Tibial artery (tissue), 4 donors: Measurements from ENCODE around the gene ITIH3.
"Not testable (repeated sequence)": the region's sequence is repeated elsewhere in the genome, so short reads cannot be mapped to it uniquely, and the experiment has no call there.

Experiments
- DNase-seq, 2 donors: peaks; one replicate each; pipeline ENCODE4 v3.0.0-alpha.2; 2019
- H3K27ac ChIP-seq, 2 donors: fragments of 200-600 bp; sonication (generic) in 1 of 2; 1 replicate in 1 of 2; 2 replicates in 1 of 2; pipeline ENCODE4 v1.5.1; 2018 to 2019; ENCODE audit warnings: mild to moderate bottlenecking in 1 of 2
- H3K27me3 ChIP-seq, 2 donors: fragments of 200-600 bp; sonication (generic) in 1 of 2; one replicate each; pipeline versions ENCODE4 v1.5.1 to v1.6.0; 2016 to 2019
- H3K36me3 ChIP-seq, 3 donors: fragments of 200-600 bp; sonication (generic) in 2 of 3; one replicate each; pipeline ENCODE4 v1.5.1; 2016 to 2019; ENCODE audit warnings: mild to moderate bottlenecking in 2 of 3
- H3K4me1 ChIP-seq, 4 donors: fragments of 200-600 bp; sonication (generic) in 2 of 4; 1 replicate in 3 of 4; 2 replicates in 1 of 4; pipeline ENCODE4 v1.5.1; 2016 to 2019
- H3K4me3 ChIP-seq, 2 donors: fragments of 200-600 bp; sonication (generic) in 1 of 2; 1 replicate in 1 of 2; 2 replicates in 1 of 2; pipeline ENCODE4 v1.5.1; 2018 to 2019; ENCODE audit warnings: mild to moderate bottlenecking in 2 of 2
- H3K9me3 ChIP-seq, 3 donors: fragments of 200-600 bp; sonication (generic) in 1 of 3; one replicate each; pipeline ENCODE4 v1.5.1; 2016 to 2019
- intact Hi-C: fragments of 100-400 bp; cut with DNase I; formaldehyde crosslinking; loops from one replicate; pipeline ENCODE4 v1.15.0; 2023; ENCODE audit warnings: low total_unique reads
- TF ChIP-seq, protein P1 (sequence below), 2 experiments: fragments of 200-600 bp in 1 of 2; fragments of 450-650 bp in 1 of 2; IDR thresholded peaks; one replicate each; pipeline ENCODE4 v1.5.1; 2017 to 2019; ENCODE audit warnings: antibody characterized with exemption in 2 of 2, mild to moderate bottlenecking in 1 of 2, moderate library complexity in 1 of 2

The ITIH3 gene

DNA sequence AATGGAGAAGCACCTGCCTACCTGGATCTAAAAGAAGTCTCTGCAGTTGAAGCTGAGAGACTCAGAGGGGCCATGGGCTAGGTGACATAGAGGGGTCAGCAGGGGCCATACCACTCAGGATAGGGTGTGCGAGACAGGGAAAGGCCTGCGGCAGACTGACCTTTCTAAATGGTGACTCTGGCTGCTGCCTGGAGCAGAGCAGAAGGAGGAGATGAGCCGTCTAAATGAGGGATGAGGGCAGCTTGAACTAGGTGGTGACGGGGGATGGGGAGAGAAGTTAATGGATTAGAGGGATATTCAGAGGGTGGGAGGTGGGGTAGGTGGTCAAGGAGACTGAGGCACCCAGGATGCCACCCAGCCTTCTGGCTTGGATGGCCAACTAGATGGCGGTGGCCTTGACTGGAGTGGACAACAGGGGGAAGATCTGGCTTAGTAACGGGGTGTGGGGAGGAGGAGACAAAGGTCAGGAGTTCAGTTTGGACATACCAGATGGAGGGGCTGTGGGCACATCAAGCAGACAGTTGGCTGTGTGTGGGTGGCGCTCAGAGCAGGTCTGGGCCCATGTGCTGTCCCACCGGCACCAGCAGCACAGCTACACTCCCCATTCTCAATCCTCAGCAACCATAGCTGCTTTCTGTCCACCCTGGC, 20.4 kb upstream of the ITIH3 start:
- Histone ChIP-seq H3K4me3 (no peak overlapping the region), H3K27ac (no peak overlapping the region), H3K27me3 (no peaks in the 10 kb centered on the region), H3K36me3 (no peaks in the 10 kb centered on the region), H3K4me1 (peaks cover 0 to 15% (median 9%) of the 10 kb centered on the region in 4 donors), H3K9me3 (no peaks in the 10 kb centered on the region)
- intact Hi-C loops = loop anchor here (10.0 kb wide), 2 partner anchors 51 to 161 kb away; no protein-coding TSS in a partner anchor
- TF ChIP-seq, protein P1, sequence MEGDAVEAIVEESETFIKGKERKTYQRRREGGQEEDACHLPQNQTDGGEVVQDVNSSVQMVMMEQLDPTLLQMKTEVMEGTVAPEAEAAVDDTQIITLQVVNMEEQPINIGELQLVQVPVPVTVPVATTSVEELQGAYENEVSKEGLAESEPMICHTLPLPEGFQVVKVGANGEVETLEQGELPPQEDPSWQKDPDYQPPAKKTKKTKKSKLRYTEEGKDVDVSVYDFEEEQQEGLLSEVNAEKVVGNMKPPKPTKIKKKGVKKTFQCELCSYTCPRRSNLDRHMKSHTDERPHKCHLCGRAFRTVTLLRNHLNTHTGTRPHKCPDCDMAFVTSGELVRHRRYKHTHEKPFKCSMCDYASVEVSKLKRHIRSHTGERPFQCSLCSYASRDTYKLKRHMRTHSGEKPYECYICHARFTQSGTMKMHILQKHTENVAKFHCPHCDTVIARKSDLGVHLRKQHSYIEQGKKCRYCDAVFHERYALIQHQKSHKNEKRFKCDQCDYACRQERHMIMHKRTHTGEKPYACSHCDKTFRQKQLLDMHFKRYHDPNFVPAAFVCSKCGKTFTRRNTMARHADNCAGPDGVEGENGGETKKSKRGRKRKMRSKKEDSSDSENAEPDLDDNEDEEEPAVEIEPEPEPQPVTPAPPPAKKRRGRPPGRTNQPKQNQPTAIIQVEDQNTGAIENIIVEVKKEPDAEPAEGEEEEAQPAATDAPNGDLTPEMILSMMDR (IDR thresholded peaks at IDR 0.05) = no peak
- DNase-seq = no peak

DNA sequence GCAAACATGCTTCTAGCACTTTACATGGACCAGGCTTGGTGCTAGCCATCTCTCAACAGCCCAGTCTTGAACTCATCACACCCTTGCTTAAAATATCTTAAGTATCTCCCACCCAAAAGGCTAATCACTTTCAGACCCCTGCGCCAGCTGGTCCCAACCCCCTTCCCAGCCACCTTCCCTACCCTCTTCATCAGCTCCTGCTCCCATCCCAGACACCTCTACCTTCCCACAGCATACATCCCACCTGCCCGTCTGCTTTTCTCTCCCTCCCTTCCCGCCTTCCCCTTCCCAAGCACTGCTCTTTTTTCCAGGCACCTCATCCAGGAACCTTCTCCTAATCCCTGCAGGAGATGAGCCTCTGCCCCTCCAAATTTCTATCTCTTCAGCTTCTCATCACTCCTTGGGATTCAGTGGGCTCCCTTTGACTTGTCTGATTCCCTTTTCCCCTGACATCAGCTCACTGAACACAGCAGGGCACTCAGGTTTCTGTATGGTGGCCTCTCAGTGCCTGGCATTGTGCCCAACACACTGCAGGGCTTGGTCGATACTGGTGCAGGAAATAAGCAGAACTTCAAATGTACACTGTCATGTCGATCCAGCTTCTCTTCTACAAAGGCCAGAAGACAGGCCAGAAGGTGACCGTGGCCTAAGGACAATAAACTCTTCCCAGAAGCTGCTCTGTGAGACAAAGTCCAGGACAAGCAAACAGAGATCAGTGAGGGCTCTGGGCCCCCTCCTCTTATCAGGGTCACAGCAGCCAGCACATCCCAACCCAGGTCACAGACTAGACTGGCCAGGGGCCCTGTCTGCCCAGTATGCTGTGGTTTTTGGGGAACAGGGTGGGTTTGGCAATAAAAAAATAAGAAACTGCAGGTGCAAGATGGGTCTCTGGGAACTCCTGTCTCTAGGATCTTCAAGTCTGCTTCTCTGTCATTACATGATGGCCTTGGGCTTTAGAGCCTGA, 19.4 kb upstream of the ITIH3 start:
- H3K9me3 ChIP-seq = no peaks in the 10 kb centered on the region
- no peak overlapping the region for H3K4me3 ChIP-seq
- H3K27ac ChIP-seq = no peak overlapping the region
- peak in 1 of 2 donors; percentile 63 for DNase-seq
- TF ChIP-seq, protein P1 (IDR thresholded peaks at IDR 0.05) = no peak
- peaks cover 0 to 6% (median under 1%) of the 10 kb centered on the region in 4 donors for H3K4me1 ChIP-seq
- H3K36me3 ChIP-seq = no peaks in the 10 kb centered on the region
- H3K27me3 ChIP-seq = peaks cover 0 to 3% of the 10 kb centered on the region in 2 donors
- intact Hi-C loops = loop anchor here (10.0 kb wide), 2 partner anchors 50 to 160 kb away; no protein-coding TSS in a partner anchor

DNA sequence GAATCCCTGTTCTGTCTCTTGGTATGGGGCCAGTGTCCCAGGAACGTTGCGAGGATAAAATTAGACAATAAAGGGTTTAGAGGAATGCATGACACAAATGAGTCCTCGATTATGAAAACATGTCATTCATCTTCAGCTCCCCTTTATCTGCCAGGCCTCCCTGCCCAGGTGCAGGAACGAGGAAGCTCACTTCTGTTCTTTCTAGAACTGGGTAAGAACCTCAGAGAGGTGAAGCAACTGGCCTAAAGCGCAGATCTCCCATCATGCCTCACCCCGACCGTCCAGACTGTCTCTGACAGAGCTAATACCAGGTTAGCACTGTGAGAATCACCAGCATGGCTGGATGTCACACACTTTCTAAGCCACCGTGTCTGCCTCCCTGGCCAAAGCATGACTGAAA, 18.7 kb upstream of the ITIH3 start:
- H3K4me3 ChIP-seq = no peak overlapping the region

DNA sequence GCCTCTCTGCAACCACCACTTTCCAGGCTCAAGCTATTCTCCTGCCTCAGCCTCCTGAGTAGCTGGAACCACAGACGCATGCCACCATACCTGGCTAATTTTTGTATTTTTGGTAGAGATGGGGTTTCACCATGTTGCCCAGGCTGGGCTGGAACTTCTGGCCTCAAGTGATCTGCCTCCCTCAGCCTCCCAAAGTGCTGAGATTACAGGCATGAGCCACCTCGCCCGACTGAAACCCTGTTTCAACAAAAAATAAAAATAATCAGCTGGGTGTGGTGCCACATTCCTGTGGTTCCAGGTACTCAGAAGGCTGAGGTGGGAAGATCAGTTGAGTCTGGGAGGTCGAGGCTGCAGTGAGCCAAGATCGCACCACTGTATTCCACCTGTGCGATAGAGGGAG, 18.1 kb upstream of the ITIH3 start:
- not testable (repeated sequence) for DNase-seq, H3K27ac ChIP-seq, H3K27me3 ChIP-seq, H3K9me3 ChIP-seq, H3K4me3 ChIP-seq, H3K4me1 ChIP-seq, H3K36me3 ChIP-seq
- intact Hi-C loops = loop anchor here (10.0 kb wide), 2 partner anchors 48 to 158 kb away; no protein-coding TSS in a partner anchor

More for the DNA sequence above, 18.7 kb upstream of the ITIH3 start:
- DNase-seq = no peak
- Histone ChIP-seq H3K27ac (no peak overlapping the region), H3K9me3 (no peaks in the 10 kb centered on the region), H3K27me3 (peaks cover 0 to 3% of the 10 kb centered on the region in 2 donors), H3K36me3 (no peaks in the 10 kb centered on the region), H3K4me1 (peaks cover 0 to 6% (median 0%) of the 10 kb centered on the region in 4 donors)
- TF ChIP-seq, protein P1 (IDR thresholded peaks at IDR 0.05) = no peak
- intact Hi-C loops = loop anchor here (10.0 kb wide), 2 partner anchors 49 to 159 kb away; no protein-coding TSS in a partner anchor

DNA sequence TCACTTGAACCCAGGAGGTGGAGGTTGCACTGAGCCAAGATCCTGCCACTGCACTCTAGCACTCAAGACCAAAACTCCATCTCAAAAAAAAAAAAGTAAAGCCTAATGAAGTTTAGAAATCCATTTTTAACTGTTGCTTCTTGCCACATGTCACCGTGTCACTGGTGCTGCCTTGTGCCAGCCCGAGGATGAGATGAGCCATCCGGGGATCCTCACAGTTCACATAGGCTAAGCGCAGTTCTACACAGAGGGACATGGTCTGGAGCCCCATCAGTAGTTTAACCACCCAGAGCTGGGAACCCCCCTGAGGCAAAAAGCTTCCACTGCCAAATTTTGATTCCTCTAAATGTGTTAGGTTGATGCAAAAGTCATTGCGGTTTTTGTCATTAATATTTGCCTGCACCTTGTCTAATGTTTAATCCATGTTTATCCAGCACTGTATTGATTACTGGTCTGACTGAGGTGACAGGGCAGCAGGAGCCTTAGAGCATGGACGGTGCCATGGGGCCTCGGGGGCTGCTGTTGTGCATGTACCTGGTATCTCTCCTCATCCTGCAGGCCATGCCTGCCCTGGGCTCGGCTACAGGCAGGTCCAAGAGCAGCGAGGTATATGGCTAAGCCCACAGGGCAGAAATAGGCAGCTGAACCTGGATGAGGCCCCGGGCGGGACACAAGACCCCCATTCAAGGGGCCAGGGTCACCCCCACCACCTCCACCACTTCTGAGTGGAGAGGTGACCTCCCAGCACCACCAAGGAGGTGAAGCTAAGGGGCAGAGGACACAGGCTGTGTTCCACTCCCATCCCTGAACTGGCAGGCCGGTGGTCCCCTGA, 17.3 kb upstream of the ITIH3 start, which contains the start of gene ITIH1:
TSS of gene ITIH1 (plus strand) at position 473 of the 832 bp plus-strand sequence. CDS start at position 490, 17 bp downstream.
- Histone ChIP-seq H3K4me1 (no peaks in the 10 kb centered on the region), H3K27me3 (peaks cover 0 to 9% of the 10 kb centered on the region in 2 donors), H3K9me3 (no peaks in the 10 kb centered on the region), H3K36me3 (no peaks in the 10 kb centered on the region), H3K27ac (no peak within 1 kb of the TSS), H3K4me3 (no peak within 1 kb of the TSS)
- TF ChIP-seq, protein P1 (IDR thresholded peaks at IDR 0.05) = no peak
- intact Hi-C loops = loop anchor here (10.0 kb wide), 2 partner anchors 47 to 157 kb away; no protein-coding TSS in a partner anchor
- DNase-seq = no peak
